Astrocyte of the cerebellum (primary cell): Measurements from ENCODE around the gene PLA2G4A.
A peak's percentile ranks its signal among the peaks of the same experiment; 100 is the strongest.

Experiments
- DNase-seq: peaks from one replicate; pipeline ENCODE4 v3.0.0-alpha.2; 2011; ENCODE audit warnings: low read depth
- H3K4me3 ChIP-seq: 2 replicates; pipeline ENCODE4 v1.5.1; 2011; ENCODE audit warnings: mild to moderate bottlenecking, low read depth, low read length, moderate library complexity
- in situ Hi-C: cut with HindIII; loops from 2 replicates; pipeline ENCODE4 v1.10.0; 2017; ENCODE audit warnings: low sequenced_read_pairs
- TF ChIP-seq, protein P1 (sequence below): IDR thresholded peaks from 2 replicates; pipeline ENCODE4 v1.5.1; 2012; ENCODE audit warnings: low read length, low read depth, moderate library complexity, mild to moderate bottlenecking; ENCODE audit errors: missing control alignments

PLA2G4A gene

DNA sequence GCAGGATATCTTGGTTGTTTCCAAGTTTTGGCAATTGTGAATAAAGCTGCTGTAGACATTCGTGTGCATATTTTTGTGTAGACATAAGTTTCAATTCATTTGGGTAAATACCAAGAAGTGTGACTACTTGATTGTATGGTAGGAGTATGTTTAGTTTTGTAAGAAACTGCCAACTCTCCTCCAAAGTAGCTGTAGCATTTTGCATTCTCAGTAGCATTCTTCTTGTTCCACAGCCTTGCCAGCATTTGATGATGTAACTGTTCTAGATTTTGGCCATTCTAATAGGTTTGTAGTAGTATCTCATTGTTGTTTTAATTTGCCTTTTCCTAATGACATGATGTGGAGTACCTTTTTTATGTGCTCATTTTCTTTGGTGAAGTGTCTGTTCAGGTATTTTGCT is 38.6 kb upstream of the PLA2G4A start:
- DNase-seq, result no peak
- TF ChIP-seq, protein P1, sequence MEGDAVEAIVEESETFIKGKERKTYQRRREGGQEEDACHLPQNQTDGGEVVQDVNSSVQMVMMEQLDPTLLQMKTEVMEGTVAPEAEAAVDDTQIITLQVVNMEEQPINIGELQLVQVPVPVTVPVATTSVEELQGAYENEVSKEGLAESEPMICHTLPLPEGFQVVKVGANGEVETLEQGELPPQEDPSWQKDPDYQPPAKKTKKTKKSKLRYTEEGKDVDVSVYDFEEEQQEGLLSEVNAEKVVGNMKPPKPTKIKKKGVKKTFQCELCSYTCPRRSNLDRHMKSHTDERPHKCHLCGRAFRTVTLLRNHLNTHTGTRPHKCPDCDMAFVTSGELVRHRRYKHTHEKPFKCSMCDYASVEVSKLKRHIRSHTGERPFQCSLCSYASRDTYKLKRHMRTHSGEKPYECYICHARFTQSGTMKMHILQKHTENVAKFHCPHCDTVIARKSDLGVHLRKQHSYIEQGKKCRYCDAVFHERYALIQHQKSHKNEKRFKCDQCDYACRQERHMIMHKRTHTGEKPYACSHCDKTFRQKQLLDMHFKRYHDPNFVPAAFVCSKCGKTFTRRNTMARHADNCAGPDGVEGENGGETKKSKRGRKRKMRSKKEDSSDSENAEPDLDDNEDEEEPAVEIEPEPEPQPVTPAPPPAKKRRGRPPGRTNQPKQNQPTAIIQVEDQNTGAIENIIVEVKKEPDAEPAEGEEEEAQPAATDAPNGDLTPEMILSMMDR, result no peak
- in situ Hi-C loops, result no loop called here

DNA sequence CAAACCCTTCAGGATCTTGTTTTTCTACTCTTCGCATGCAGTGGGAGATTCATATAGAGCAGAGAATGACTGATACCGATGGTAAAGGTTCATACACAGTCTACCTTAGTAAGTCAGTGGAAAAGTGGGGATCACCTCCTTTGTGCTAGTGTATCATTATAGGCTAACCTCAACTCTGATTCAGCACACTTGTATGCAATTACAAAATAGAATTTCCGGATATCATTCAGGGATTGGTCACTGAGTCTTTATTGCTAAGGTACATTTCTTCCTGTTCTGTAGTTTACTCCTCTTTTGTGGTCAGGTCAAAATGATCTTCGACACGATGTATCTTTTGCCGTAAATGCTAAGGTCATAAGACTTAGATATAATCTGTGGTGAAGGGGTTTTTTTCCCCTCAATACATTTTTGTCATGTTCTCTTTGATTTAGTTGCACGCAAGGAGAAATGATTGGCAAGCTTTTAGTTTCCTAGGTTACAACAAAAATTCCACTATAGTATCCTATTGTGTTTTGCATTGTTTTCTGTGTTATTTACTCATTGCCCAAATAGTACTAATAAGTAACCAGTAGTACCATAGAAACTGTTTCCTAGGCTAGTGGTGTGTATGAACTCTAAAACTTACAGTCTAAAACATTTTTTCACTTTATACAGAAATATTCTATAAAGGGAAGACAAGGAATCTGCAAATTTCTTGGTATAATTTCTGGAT is 35.7 kb upstream of the PLA2G4A start:
- peak; percentile 15 for DNase-seq
- no peak overlapping the region for H3K4me3 ChIP-seq
- in situ Hi-C loops, result no loop called here
- TF ChIP-seq, protein P1, result no peak

More for the DNA sequence above, 38.6 kb upstream of the PLA2G4A start:
- H3K4me3 ChIP-seq, result no peak overlapping the region

DNA sequence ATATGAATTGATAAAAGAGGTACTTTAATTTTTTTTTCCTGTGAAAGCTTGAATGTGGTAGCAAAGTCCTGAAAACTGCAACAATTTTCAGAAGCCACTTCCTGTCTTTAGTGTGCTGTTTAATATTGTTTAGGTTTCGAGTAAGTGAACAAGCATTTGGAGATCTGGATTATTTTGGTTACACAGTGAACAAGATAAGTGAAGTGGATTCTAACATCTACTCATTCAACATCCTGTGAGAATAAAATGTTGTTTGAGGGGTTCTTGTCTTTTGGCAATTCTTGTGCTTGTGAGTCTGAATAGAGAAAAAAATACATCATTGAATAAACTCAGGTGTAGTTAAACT is 35.2 kb upstream of the PLA2G4A start:
- H3K4me3 ChIP-seq, result no peak overlapping the region
- in situ Hi-C loops, result no loop called here
- no peak for DNase-seq
- TF ChIP-seq, protein P1, result no peak

DNA sequence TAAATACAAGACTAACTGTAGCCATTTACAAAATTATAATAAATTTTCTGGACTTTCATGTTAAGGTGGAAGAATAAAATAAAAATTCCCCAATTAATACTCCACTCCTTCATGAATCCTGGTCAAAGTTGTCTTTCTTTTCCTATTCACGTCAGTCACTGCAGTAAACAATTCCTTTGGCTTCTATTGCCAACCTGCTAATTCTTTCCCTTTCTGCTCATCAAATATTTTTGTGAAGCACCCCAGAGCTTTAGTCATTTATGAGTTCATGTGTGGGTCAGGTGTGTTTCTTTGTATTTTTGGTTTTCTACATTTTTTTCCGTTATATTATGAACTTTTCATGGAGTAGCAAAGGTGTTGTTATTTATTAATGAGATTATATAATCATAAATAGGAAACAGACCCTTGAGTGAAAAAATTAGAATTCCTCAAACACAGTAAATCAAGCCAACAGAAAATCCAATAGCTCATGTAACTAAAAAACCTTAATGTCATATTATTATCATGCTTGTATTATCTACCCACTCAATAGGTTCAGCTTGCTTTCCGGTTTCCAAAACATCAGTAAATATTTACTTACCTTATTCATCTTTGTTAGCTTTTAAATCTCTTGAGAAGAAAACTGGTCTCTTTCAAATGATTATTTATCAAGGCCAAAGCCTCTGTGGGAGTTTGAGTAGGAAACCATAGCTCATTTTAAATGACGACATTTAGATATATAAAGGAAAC is 29.6 kb upstream of the PLA2G4A start:
- H3K4me3 ChIP-seq, result no peak overlapping the region
- in situ Hi-C loops, result no loop called here
- TF ChIP-seq, protein P1, result no peak

DNA sequence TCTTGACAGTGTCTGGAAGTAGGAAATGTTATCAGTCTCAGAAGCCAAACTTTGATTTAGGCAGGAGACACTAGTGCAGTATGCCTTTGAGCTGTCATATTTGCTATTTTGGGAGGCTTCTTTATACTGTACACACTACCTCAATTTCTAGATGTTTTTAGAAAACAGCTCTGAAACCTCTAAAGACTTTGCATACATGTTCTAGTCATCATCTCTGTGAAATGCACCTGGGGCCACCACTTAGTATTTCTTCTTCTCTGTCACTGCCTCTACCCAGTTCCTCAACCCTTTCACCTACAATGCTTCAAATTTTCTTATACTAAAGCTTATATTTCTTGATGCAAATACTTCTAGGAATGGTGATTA is 29.1 kb upstream of the PLA2G4A start:
- TF ChIP-seq, protein P1, result no peak
- DNase-seq, result no peak
- in situ Hi-C loops, result no loop called here
- no peak overlapping the region for H3K4me3 ChIP-seq

More for the DNA sequence above, 29.6 kb upstream of the PLA2G4A start:
- DNase-seq, result no peak

DNA sequence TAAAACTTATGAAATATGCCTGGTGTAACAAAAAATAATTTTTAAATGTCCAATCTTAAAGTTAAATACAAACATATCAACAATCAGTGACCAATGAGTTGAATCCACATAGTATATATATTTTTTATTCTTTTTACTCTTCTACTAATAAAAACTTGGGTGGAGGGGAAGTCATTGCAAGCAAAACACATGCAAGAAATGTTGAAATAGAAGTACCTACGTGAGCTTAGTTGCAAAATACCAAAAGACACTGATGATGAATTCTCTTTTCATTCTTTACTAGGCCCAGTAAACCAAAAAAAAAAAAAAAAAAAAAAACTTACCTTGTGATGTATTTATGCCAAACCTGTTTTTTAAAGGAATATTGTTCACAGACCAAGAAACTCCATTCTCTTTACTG is 26.4 kb upstream of the PLA2G4A start:
- no peak for DNase-seq
- TF ChIP-seq, protein P1, result no peak
- H3K4me3 ChIP-seq, result no peak overlapping the region
- in situ Hi-C loops, result no loop called here
